RWPE1 (cell line): ENCODE measurements around the gene TCTA.

Experiments used
- CTCF ChIA-PET: fragments of 350-600 bp; sonication (Branson Sonifier 250); formaldehyde crosslinking; extraction: SDS; loops from one replicate; lab custom pipeline; 2021; lab: Yijun Ruan, JAX
- POLR2A ChIA-PET: fragments of 400-600 bp; formaldehyde crosslinking; extraction: SDS; loops from one replicate; lab custom pipeline; 2020; ENCODE audit warnings: antibody characterized with exemption; ENCODE audit not compliant: low non-redundant PET; lab: Yijun Ruan, JAX
- DNase-seq: peaks from one replicate; pipeline ENCODE4 v3.0.0; 2012; ENCODE audit warnings: low spot score
- H3K27ac ChIP-seq: fragments of 450-650 bp; 2 replicates; pipeline ENCODE4 v1.5.1; 2017
- TF ChIP-seq, protein P1 (sequence below): fragments of 450-650 bp; conservative IDR thresholded peaks from 2 replicates; pipeline ENCODE4 v1.5.1; 2017; ENCODE audit warnings: low read depth, mild to moderate bottlenecking

The TCTA gene

DNA sequence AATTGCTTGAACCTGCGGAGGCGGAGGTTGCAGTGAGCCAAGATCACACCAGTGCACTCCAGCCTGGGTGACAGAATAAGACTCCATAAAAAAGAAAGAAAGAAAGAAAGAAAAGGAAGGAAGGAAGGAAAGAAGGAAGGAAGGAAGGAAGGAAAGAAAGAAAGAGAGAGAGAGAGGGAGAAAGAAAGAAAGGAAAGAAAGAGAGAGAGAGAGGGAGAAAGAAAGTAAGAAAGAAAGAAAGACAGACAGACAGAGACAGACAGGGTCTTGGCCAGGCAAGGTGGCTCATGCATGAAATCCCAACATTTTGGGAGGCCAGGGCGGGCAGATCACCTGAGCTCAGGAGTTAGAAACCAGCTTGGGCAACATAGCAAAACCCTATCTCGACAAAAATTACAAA is 41.4 kb downstream of the TCTA start:
- H3K27ac ChIP-seq: no peak overlapping the region
- TF ChIP-seq, protein P1, sequence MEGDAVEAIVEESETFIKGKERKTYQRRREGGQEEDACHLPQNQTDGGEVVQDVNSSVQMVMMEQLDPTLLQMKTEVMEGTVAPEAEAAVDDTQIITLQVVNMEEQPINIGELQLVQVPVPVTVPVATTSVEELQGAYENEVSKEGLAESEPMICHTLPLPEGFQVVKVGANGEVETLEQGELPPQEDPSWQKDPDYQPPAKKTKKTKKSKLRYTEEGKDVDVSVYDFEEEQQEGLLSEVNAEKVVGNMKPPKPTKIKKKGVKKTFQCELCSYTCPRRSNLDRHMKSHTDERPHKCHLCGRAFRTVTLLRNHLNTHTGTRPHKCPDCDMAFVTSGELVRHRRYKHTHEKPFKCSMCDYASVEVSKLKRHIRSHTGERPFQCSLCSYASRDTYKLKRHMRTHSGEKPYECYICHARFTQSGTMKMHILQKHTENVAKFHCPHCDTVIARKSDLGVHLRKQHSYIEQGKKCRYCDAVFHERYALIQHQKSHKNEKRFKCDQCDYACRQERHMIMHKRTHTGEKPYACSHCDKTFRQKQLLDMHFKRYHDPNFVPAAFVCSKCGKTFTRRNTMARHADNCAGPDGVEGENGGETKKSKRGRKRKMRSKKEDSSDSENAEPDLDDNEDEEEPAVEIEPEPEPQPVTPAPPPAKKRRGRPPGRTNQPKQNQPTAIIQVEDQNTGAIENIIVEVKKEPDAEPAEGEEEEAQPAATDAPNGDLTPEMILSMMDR: no peak
- POLR2A ChIA-PET: no interaction called here
- CTCF ChIA-PET: interaction anchor here (0.6 kb wide), 1 partner anchor 23 kb away, joined by 3 read pairs; no protein-coding TSS in a partner anchor
- DNase-seq: no peak

DNA sequence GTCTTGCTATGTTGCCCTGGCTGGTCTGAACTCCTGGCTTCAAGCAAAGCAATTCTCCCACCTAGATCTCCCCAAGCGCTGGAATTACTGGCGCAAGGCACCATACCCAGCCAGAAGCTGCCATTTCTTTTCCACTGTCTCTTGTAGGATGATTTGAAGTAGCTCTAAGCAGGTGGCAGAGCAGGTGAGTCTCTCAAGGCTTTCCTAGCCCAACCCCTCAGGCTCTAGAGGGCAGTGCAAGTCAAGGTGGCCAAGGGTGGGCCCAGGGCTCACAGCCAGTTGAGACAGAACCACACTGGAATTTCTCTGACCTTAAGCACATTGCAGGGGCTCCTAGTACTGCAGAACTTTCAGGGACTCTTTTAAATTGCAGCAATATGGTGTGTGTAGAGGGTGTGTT is 42.2 kb downstream of the TCTA start:
- ChIA-PET POLR2A (interaction anchor here (0.7 kb wide), 1 partner anchor 954 kb away, joined by 4 read pairs; no protein-coding TSS in a partner anchor), CTCF (interaction anchor here (0.6 to 1.1 kb wide), 2 partner anchors 24 to 217 kb away, joined by 3 read pairs; no protein-coding TSS in a partner anchor)
- H3K27ac ChIP-seq: peak overlapping the region; percentile 68
- no peak for DNase-seq
- TF ChIP-seq, protein P1: no peak; the same call in 1 of the 2 replicates

DNA sequence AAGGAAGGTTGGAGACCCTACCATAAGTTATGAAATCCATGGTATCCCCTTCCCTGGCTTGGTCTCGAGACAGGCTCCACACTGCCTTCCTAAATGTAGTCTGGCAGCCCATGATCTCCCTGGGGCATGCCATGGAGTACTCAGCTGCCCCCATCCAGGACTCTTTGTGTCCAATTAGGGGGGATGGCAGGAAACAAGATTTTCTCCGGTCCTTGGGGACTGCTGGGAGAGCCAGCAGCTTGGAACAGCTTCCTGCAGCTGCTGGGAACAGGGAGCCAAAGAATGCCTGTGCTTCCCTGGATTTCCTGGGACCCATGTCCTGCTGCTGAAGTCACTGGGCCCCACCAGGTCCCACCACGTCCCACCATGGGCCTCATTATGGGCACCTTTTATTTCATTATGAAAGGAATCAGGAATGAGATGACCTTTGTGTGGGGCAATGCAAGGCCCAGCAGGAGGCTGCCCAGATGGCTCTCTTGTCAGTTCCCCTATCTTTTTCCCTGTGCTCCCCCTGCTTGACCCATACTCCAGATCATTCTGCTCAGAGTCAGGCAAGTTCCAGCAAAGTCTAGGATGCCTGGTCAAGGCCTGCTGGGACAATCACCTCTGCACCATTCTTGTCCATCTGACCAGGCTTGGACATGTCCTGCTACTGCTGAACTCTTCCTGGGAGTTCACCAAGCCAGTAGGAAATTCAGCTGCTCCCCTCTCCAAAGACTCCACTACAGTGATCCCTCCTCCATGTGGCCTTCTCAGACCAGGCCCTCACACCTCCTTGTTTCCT is 42.9 kb downstream of the TCTA start:
- ChIA-PET CTCF (interaction anchor here (1.1 kb wide), 1 partner anchor 216 kb away, joined by 3 read pairs; no protein-coding TSS in a partner anchor), POLR2A (interaction anchor here (0.7 kb wide), 1 partner anchor 954 kb away, joined by 4 read pairs; no protein-coding TSS in a partner anchor)
- TF ChIP-seq, protein P1: no peak
- peak overlapping the region; percentile 68 for H3K27ac ChIP-seq
- no peak for DNase-seq

DNA sequence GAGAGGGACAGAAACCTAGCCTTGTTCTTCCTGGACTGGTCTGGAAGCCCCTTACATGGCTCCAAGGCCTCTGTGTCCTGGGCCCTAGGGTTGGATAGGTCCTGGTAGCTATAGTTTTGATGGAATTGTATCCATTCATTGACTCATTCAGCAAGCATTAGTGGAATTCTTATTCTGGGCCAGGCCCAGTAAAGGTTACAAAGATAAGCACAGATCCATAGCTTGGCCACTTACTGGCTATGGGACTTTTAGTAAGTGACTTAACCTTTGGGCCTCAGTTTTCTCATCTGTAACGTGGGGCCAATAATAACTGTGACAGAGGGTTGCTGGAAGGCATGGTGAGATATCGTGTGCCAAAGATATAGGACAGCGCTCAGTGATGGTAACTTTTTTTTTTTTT is 44.2 kb downstream of the TCTA start:
- TF ChIP-seq, protein P1: no peak
- CTCF ChIA-PET: no interaction called here
- peak overlapping the region; percentile 68; the same call in 1 of the 2 replicates for H3K27ac ChIP-seq
- DNase-seq: no peak
- POLR2A ChIA-PET: no interaction called here

DNA sequence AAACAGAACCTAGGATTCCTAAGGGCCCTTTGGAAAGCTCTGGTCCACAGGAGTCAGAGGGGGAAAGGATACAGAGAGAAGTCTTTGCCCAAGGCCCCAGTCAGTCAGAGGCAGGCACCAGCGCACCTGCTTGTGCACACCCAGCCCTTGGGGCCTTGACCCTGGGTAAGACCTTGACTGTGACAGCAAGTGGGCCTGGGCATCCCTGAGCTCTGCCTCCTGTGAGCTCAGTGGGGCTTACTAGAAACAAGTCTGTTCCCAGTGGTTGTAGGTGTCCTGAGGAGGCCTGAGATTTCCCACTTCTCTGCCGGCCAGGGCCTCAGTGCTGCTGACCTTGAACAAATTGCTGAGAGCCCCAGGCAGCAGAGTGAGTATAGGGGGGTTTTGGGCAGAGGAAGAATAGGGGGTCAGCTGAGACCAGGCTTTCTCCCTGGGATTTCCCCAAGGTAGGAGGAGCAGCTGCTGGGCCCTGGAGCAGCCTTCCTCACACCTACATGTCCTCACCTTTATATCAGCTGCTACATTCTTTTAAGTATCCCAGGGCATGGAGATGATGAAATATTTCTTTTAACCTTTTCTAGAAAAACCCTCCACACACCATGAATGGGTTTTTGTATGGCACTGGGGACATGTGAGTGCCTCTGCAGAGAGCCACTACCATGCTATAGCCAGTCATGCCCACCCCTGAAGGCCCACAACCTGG is 48.1 kb downstream of the TCTA start:
- DNase-seq: no peak
- CTCF ChIA-PET: no interaction called here
- POLR2A ChIA-PET: interaction anchor here (1.2 kb wide), 1 partner anchor 10 kb away, joined by 7 read pairs; the partner anchor contains the start of gene DAG1
- H3K27ac ChIP-seq: peak overlapping the region; percentile 70
- TF ChIP-seq, protein P1: no peak

DNA sequence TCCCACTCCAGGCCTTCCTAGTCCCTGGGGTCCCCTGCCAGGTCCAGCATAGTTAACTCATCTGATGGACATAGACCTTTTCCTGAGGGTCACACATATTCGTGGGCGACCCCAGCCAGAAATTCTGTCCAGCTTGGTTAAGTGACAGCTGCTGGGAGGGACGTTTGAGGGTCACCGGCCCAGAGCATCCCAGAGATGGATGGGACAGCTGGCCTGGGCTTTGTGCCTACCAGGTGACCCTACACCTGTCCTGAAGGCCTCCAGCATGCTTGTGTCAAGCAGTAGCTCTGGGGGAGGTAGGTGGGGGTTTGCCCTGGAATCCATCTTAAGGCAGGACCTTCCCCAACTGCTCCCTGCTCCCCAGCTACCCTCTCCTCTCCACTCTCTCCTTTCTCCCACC is 48.7 kb downstream of the TCTA start:
- H3K27ac ChIP-seq: peak overlapping the region; percentile 70

More for the DNA sequence above, 48.7 kb downstream of the TCTA start:
- POLR2A ChIA-PET: interaction anchor here (1.2 kb wide), 1 partner anchor 10 kb away, joined by 7 read pairs; the partner anchor contains the start of gene DAG1
- no peak for DNase-seq
- CTCF ChIA-PET: no interaction called here
- TF ChIP-seq, protein P1: no peak
